GM11168 (cell line): Measurements from ENCODE around the gene AEBP1.

Experiments used
- in situ Hi-C: fragments of 300-500 bp; cut with MboI; formaldehyde crosslinking; loops from one replicate; pipeline ENCODE4 v1.12.0; 2022; ENCODE audit warnings: low sequenced_read_pairs; ENCODE audit not compliant: unreplicated experiment

AEBP1 gene

GRCh38 chr7:44101966-44102845 lies 1.9 kb upstream of the AEBP1 start:
- in situ Hi-C loops = no loop called here

- in situ Hi-C loops = no loop called here
Measured at GRCh38 chr7:44102846-44103565, 1.1 kb upstream of the AEBP1 start.

- in situ Hi-C loops = no loop called here
Measured at GRCh38 chr7:44103566-44103922, 601 bp upstream of the AEBP1 start.

- in situ Hi-C loops = no loop called here
Measured at GRCh38 chr7:44104860-44105771, 971 bp downstream of the AEBP1 start.

- in situ Hi-C loops = no loop called here
Measured at GRCh38 chr7:44105832-44106231, 1.7 kb downstream of the AEBP1 start.

- in situ Hi-C loops = no loop called here
Measured at GRCh38 chr7:44106311-44107065, 2.3 kb downstream of the AEBP1 start.

- in situ Hi-C loops = no loop called here
Measured at GRCh38 chr7:44107116-44107960, 3.2 kb downstream of the AEBP1 start.

GRCh38 chr7:44107961-44108767 lies 4.0 kb downstream of the AEBP1 start:
- in situ Hi-C loops = no loop called here

GRCh38 chr7:44108768-44109750 lies 4.9 kb downstream of the AEBP1 start:
- in situ Hi-C loops = no loop called here

- in situ Hi-C loops = no loop called here
Measured at GRCh38 chr7:44109991-44110390, 5.8 kb downstream of the AEBP1 start.

GRCh38 chr7:44110719-44111635 lies 6.8 kb downstream of the AEBP1 start:
- in situ Hi-C loops = no loop called here

GRCh38 chr7:44111761-44112160 lies 7.6 kb downstream of the AEBP1 start:
- in situ Hi-C loops = no loop called here

GRCh38 chr7:44112231-44112996 lies 8.3 kb downstream of the AEBP1 start:
- in situ Hi-C loops = no loop called here

- in situ Hi-C loops = no loop called here
Measured at GRCh38 chr7:44112997-44113763, 9.0 kb downstream of the AEBP1 start.
